Common myeloid progenitor, CD34-positive (primary cell): ENCODE results near the gene TSC22D3.

Experiments used
- CTCF ChIA-PET: fragments of 350-600 bp; sonication (Branson Sonifier 250); formaldehyde crosslinking; loops from one replicate; lab custom pipeline; 2021; ENCODE audit warnings: antibody characterized with exemption; lab: Charles Lee
- POLR2A ChIA-PET: fragments of 350-600 bp; sonication (Branson Sonifier 250); formaldehyde crosslinking; loops from one replicate; lab custom pipeline; 2021; ENCODE audit warnings: antibody characterized with exemption; lab: Charles Lee
- DNase-seq, 3 donors: peaks; one replicate each; pipeline versions ENCODE4 v3.0.0 to v3.0.0-alpha.2; 2013
- H3K27ac ChIP-seq, 2 experiments: 1 replicate in 1 of 2; 2 replicates in 1 of 2; pipeline ENCODE4 v1.7.0; 2013; ENCODE audit warnings: inconsistent platforms in 2 of 2, low read length in 2 of 2, mild to moderate bottlenecking in 2 of 2, low read depth in 1 of 2, moderate library complexity in 1 of 2; ENCODE audit not compliant: severe bottlenecking in 2 of 2, insufficient read depth in 1 of 2, poor library complexity in 1 of 2
- H3K27me3 ChIP-seq, 5 experiments: replicated peaks in 2 of 5; 1 replicate in 3 of 5; 2 replicates in 2 of 5; pipeline versions ENCODE4 v1.6.1 to v1.7.0; 2013; ENCODE audit warnings: low read length in 4 of 5, mild to moderate bottlenecking in 2 of 5, moderate library complexity in 2 of 5, inconsistent platforms in 1 of 5; ENCODE audit not compliant: insufficient read depth in 5 of 5, control insufficient read depth in 4 of 5
- H3K36me3 ChIP-seq, 4 experiments: 1 replicate in 2 of 4; 2 replicates in 2 of 4; pipeline versions ENCODE4 v1.6.1 to v1.7.0; 2013; ENCODE audit warnings: low read length in 3 of 4, control low read depth in 1 of 4, mild to moderate bottlenecking in 1 of 4; ENCODE audit not compliant: control insufficient read depth in 4 of 4, insufficient read depth in 4 of 4
- H3K4me1 ChIP-seq, 4 experiments: 1 replicate in 3 of 4; 2 replicates in 1 of 4; pipeline versions ENCODE4 v1.6.1 to v1.7.1; 2013; ENCODE audit warnings: low read length in 3 of 4, mild to moderate bottlenecking in 3 of 4, control low read depth in 1 of 4, inconsistent platforms in 1 of 4, moderate library complexity in 1 of 4; ENCODE audit not compliant: control insufficient read depth in 4 of 4, insufficient read depth in 4 of 4; ENCODE audit errors: control extremely low read depth in 1 of 4
- H3K4me3 ChIP-seq, 7 experiments: 1 replicate in 4 of 7; 2 replicates in 3 of 7; pipeline versions ENCODE4 v1.5.1 to v1.7.0; 2013; ENCODE audit warnings: mild to moderate bottlenecking in 7 of 7, low read length in 6 of 7, moderate library complexity in 6 of 7, inconsistent platforms in 2 of 7, low read depth in 2 of 7, control low read depth in 1 of 7; ENCODE audit not compliant: insufficient read depth in 4 of 7, control insufficient read depth in 1 of 7; ENCODE audit errors: extremely low read depth in 1 of 7
- H3K9me3 ChIP-seq, 5 experiments: 1 replicate in 4 of 5; 2 replicates in 1 of 5; pipeline versions ENCODE4 v1.6.1 to v1.7.1; 2013; ENCODE audit warnings: low read length in 4 of 5, mild to moderate bottlenecking in 2 of 5, inconsistent platforms in 1 of 5, low read depth in 1 of 5, moderate library complexity in 1 of 5; ENCODE audit not compliant: control insufficient read depth in 4 of 5, insufficient read depth in 2 of 5; ENCODE audit errors: control extremely low read depth in 1 of 5
- WGBS: methylation state at CpG from one replicate; pipeline ENCODE4 v1.1.5; 2013; ENCODE audit not compliant: insufficient coverage; 5-methylcytosine and 5-hydroxymethylcytosine counted together

The TSC22D3 gene

GRCh38 chrX:107787827-107788226 is 12.2 kb upstream of the TSC22D3 start:
- no peak for DNase-seq
- peaks cover 0 to 6% (median 2%) of the 10 kb centered on the region in 5 experiments for H3K27me3 ChIP-seq
- ChIA-PET CTCF (no interaction called here), POLR2A (interaction anchor here (0.6 kb wide), 1 partner anchor 473 kb away, joined by 3 read pairs; no protein-coding TSS in a partner anchor)
- no peaks in the 10 kb centered on the region for H3K36me3 ChIP-seq
- no peak overlapping the region for H3K4me3 ChIP-seq
- no peak overlapping the region for H3K27ac ChIP-seq
- no peaks in the 10 kb centered on the region for H3K4me1 ChIP-seq
- no CpG with 5 or more reads among the region's 1 CpG for WGBS
- no peaks in the 10 kb centered on the region for H3K9me3 ChIP-seq

- CTCF ChIA-PET = interaction anchor here (0.7 to 10.9 kb wide), 3 partner anchors 93 to 660 kb away, joined by 3 to 138 read pairs (median 4); no protein-coding TSS in a partner anchor
- no peak for DNase-seq
- 91% methylated on average over 8 of the region's 9 CpGs for WGBS
- H3K27me3 ChIP-seq = peaks cover 0 to 16% (median 0%) of the 10 kb centered on the region in 5 experiments
- no peaks in the 10 kb centered on the region for H3K9me3 ChIP-seq
- POLR2A ChIA-PET = no interaction called here
- no peak overlapping the region for H3K27ac ChIP-seq
- H3K36me3 ChIP-seq = no peaks in the 10 kb centered on the region
- no peak overlapping the region for H3K4me3 ChIP-seq
- peaks cover 0 to 14% (median 6%) of the 10 kb centered on the region in 4 experiments for H3K4me1 ChIP-seq
Observed at GRCh38 chrX:107780525-107780924, 4.9 kb upstream of the TSC22D3 start.

- DNase-seq = no peak
- ChIA-PET POLR2A (no interaction called here), CTCF (interaction anchor here (0.7 to 10.9 kb wide), 17 partner anchors 13 to 136 kb away, joined by 3 to 138 read pairs (median 4); no protein-coding TSS in a partner anchor)
- Histone ChIP-seq H3K9me3 (no peaks in the 10 kb centered on the region), H3K27me3 (peaks cover 0 to 32% (median 6%) of the 10 kb centered on the region in 5 experiments), H3K4me3 (peak within 1 kb of the TSS in 5 of 7 experiments; percentile 52 to 75 (median 57)), H3K27ac (no peak within 1 kb of the TSS), H3K36me3 (no peaks in the 10 kb centered on the region), H3K4me1 (peaks cover 0 to 20% (median 11%) of the 10 kb centered on the region in 4 experiments)
- WGBS = 86% methylated on average over 5 of the region's 6 CpGs
Observed at GRCh38 chrX:107777536-107777832, 1.9 kb upstream of the TSC22D3 start, which contains the start of gene NCBP2L. Gene NCBP2L (plus strand): TSS chrX:107777733. CDS start chrX:107794221, 16,488 bp downstream.

GRCh38 chrX:107776649-107777535 is 1.3 kb upstream of the TSC22D3 start:
- no peaks in the 10 kb centered on the region for H3K9me3 ChIP-seq
- peaks cover 0 to 20% (median 11%) of the 10 kb centered on the region in 4 experiments for H3K4me1 ChIP-seq
- H3K36me3 ChIP-seq = no peaks in the 10 kb centered on the region
- H3K4me3 ChIP-seq = peak overlapping the region in 6 of 7 experiments; percentile 23 to 75 (median 56)
- 11% methylated on average over 18 of the region's 20 CpGs for WGBS
- peaks cover 0 to 36% (median 6%) of the 10 kb centered on the region in 5 experiments for H3K27me3 ChIP-seq
- POLR2A ChIA-PET = interaction anchor here (0.6 kb wide), 1 partner anchor 84 kb away, joined by 3 read pairs; no protein-coding TSS in a partner anchor
- CTCF ChIA-PET = interaction anchor here (0.7 to 10.9 kb wide), 18 partner anchors 13 to 135 kb away, joined by 3 to 138 read pairs (median 4); no protein-coding TSS in a partner anchor
- H3K27ac ChIP-seq = no peak overlapping the region
- peak; percentile 84 to 93 (median 92) for DNase-seq

- ChIA-PET POLR2A (interaction anchor here (0.7 to 1.0 kb wide), 2 partner anchors 23 to 101 kb away, joined by 3 read pairs; no protein-coding TSS in a partner anchor), CTCF (interaction anchor here (0.8 to 10.9 kb wide), 13 partner anchors 9 to 127 kb away, joined by 3 to 138 read pairs (median 5); no protein-coding TSS in a partner anchor)
- peaks cover 0 to 36% (median 6%) of the 10 kb centered on the region in 5 experiments for H3K27me3 ChIP-seq
- peak overlapping the region; percentile 23 to 75 (median 56) for H3K4me3 ChIP-seq
- no peak overlapping the region for H3K27ac ChIP-seq
- WGBS = 42% methylated on average over 26 of the region's 40 CpGs
- H3K4me1 ChIP-seq = peaks cover 0 to 20% (median 11%) of the 10 kb centered on the region in 4 experiments
- no peaks in the 10 kb centered on the region for H3K9me3 ChIP-seq
- H3K36me3 ChIP-seq = no peaks in the 10 kb centered on the region
- peak in 1 of 3 donors; percentile 13 for DNase-seq
Observed at GRCh38 chrX:107775000-107775733, 420 bp downstream of the TSC22D3 start.

GRCh38 chrX:107773906-107774435 is 1.6 kb downstream of the TSC22D3 start:
- Histone ChIP-seq H3K27me3 (peaks cover 0 to 36% (median 6%) of the 10 kb centered on the region in 5 experiments), H3K4me1 (peaks cover 0 to 20% (median 11%) of the 10 kb centered on the region in 4 experiments), H3K27ac (no peak overlapping the region), H3K36me3 (no peaks in the 10 kb centered on the region), H3K9me3 (no peaks in the 10 kb centered on the region), H3K4me3 (no peak overlapping the region)
- DNase-seq = no peak
- WGBS = 86% methylated on average over 9 of the region's 9 CpGs
- POLR2A ChIA-PET = no interaction called here
- CTCF ChIA-PET = interaction anchor here (1.9 to 10.9 kb wide), 2 partner anchors 105 to 117 kb away, joined by 7 to 138 read pairs; no protein-coding TSS in a partner anchor
